SK-N-SH treated with all-trans-retinoic acid at 6 μM for 48 hours (cell line): ENCODE data around the gene FCN3.

Source experiments
- CSDC2 ChIP-seq: fragments of 250-450 bp; sonication (Bioruptor Pico); IDR thresholded peaks from 2 replicates; pipeline ENCODE4 v1.5.0; 2020; ENCODE audit warnings: mild to moderate bottlenecking, moderate library complexity
- ESRRG ChIP-seq: fragments of 250-450 bp; sonication (Bioruptor Pico); IDR thresholded peaks from 2 replicates; pipeline ENCODE4 v1.6.1; 2021; ENCODE audit warnings: mild to moderate bottlenecking
- ISL1 ChIP-seq: fragments of 250-450 bp; sonication (Bioruptor Pico); IDR thresholded peaks from 2 replicates; pipeline ENCODE4 v2.1.2; 2022; ENCODE audit warnings: mild to moderate bottlenecking, moderate library complexity
- OSR1 ChIP-seq: fragments of 250-450 bp; sonication (Bioruptor Pico); IDR thresholded peaks from 2 replicates; pipeline ENCODE4 v1.8.0; 2022; ENCODE audit warnings: moderate library complexity, mild to moderate bottlenecking, inconsistent platforms
- RARB ChIP-seq: fragments of 250-450 bp; sonication (Bioruptor Pico); IDR thresholded peaks from 2 replicates; pipeline ENCODE4 v1.8.0; 2021; ENCODE audit warnings: mild to moderate bottlenecking, moderate library complexity
- SNAI2 ChIP-seq: fragments of 250-450 bp; sonication (Bioruptor Pico); IDR thresholded peaks from 2 replicates; pipeline ENCODE4 v1.5.0; 2020; ENCODE audit warnings: mild to moderate bottlenecking, moderate library complexity
- TOX ChIP-seq: fragments of 250-450 bp; sonication (Bioruptor Pico); IDR thresholded peaks from 2 replicates; pipeline ENCODE4 v1.8.0; 2021; ENCODE audit warnings: mild to moderate bottlenecking, moderate library complexity, borderline replicate concordance
- ZFP3 ChIP-seq: fragments of 250-450 bp; sonication (Bioruptor Pico); IDR thresholded peaks from 2 replicates; pipeline ENCODE4 v1.5.0; 2020; ENCODE audit warnings: mild to moderate bottlenecking, moderate library complexity
- ZFP30 ChIP-seq: fragments of 450-650 bp; formaldehyde crosslinking; IDR thresholded peaks from 2 replicates; pipeline ENCODE4 v1.5.0; 2022; ENCODE audit warnings: mild to moderate bottlenecking, moderate library complexity
- ZNF565 ChIP-seq: fragments of 450-650 bp; formaldehyde crosslinking; conservative IDR thresholded peaks from 2 replicates; pipeline ENCODE4 v1.5.0; 2020; ENCODE audit warnings: low read depth, mild to moderate bottlenecking, moderate library complexity
- ZNF8 ChIP-seq: fragments of 450-650 bp; formaldehyde crosslinking; IDR thresholded peaks from 2 replicates; pipeline ENCODE4 v1.5.0; 2020; ENCODE audit warnings: mild to moderate bottlenecking, moderate library complexity
- TF ChIP-seq, protein P1 (sequence below): fragments of 250-450 bp; sonication (Bioruptor Pico); IDR thresholded peaks from 2 replicates; pipeline ENCODE4 v1.8.0; 2020; ENCODE audit warnings: mild to moderate bottlenecking, moderate library complexity, borderline replicate concordance

DNA sequence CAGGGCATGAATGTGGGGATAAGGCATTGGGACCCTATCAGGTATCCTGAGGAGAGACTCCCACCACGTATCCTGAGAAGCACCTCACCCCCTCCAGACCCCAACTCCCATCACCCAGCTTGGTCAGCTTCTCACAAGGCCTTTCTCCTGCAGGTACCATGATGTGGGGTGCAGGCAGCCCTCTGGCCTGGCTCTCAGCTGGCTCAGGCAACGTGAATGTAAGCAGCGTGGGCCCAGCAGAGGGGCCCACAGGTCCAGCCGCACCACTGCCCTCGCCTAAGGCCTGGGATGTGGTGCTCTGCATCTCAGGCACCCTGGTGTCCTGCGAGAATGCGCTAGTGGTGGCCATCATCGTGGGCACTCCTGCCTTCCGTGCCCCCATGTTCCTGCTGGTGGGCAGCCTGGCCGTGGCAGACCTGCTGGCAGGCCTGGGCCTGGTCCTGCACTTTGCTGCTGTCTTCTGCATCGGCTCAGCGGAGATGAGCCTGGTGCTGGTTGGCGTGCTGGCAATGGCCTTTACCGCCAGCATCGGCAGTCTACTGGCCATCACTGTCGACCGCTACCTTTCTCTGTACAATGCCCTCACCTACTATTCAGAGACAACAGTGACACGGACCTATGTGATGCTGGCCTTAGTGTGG, 19.1 kb upstream of the FCN3 start:
- no peak for TF ChIP-seq RARB (CRISPR knock-in tag)
- TF ChIP-seq CSDC2 (CRISPR knock-in tag) = no peak
- TF ChIP-seq ISL1 (CRISPR knock-in tag) = no peak
- no peak for TF ChIP-seq ZNF8 (CRISPR knock-in tag)
- TF ChIP-seq ZFP30 (CRISPR knock-in tag) = no peak
- TF ChIP-seq ZFP3 = no peak
- TF ChIP-seq ZNF565 (CRISPR knock-in tag) = no peak
- TF ChIP-seq, protein P1, sequence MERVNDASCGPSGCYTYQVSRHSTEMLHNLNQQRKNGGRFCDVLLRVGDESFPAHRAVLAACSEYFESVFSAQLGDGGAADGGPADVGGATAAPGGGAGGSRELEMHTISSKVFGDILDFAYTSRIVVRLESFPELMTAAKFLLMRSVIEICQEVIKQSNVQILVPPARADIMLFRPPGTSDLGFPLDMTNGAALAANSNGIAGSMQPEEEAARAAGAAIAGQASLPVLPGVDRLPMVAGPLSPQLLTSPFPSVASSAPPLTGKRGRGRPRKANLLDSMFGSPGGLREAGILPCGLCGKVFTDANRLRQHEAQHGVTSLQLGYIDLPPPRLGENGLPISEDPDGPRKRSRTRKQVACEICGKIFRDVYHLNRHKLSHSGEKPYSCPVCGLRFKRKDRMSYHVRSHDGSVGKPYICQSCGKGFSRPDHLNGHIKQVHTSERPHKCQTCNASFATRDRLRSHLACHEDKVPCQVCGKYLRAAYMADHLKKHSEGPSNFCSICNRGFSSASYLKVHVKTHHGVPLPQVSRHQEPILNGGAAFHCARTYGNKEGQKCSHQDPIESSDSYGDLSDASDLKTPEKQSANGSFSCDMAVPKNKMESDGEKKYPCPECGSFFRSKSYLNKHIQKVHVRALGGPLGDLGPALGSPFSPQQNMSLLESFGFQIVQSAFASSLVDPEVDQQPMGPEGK (CRISPR knock-in tag) = no peak
- no peak for TF ChIP-seq SNAI2 (CRISPR knock-in tag)
- TF ChIP-seq OSR1 (CRISPR knock-in tag) = no peak
- TF ChIP-seq TOX (CRISPR knock-in tag) = no peak
- TF ChIP-seq ESRRG = no peak
